Vagina (tissue), 2 donors: Measurements from ENCODE around the gene NT5DC2.

Source experiments
- POLR2A ChIP-seq, 2 donors: fragments of 450-650 bp; IDR thresholded peaks; one replicate each; pipeline ENCODE4 v1.6.1; 2017; ENCODE audit warnings: antibody characterized with exemption in 2 of 2, mild to moderate bottlenecking in 2 of 2, moderate library complexity in 2 of 2
- POLR2AphosphoS5 ChIP-seq, 2 donors: sonication (generic); formaldehyde crosslinking; IDR thresholded peaks; one replicate each; pipeline ENCODE4 v1.9.0; 2017; ENCODE audit warnings: antibody characterized with exemption in 2 of 2, mild to moderate bottlenecking in 2 of 2, low read depth in 1 of 2; ENCODE audit not compliant: insufficient read depth in 1 of 2
- TF ChIP-seq, protein P1 (sequence below), 3 experiments: fragments of 450-650 bp in 2 of 3; fragments of 200-600 bp in 1 of 3; sonication (generic) in 1 of 3; IDR thresholded peaks; one replicate each; pipeline ENCODE4 v1.5.1; 2017 to 2019; ENCODE audit warnings: antibody characterized with exemption in 3 of 3, mild to moderate bottlenecking in 2 of 3, moderate library complexity in 2 of 3

- TF ChIP-seq POLR2A (IDR thresholded peaks at IDR 0.05) (no peak), POLR2AphosphoS5 (IDR thresholded peaks at IDR 0.05; ENCODE audit: insufficient read depth in 1 of 2, low read depth in 1 of 2) (no peak)
- TF ChIP-seq, protein P1, sequence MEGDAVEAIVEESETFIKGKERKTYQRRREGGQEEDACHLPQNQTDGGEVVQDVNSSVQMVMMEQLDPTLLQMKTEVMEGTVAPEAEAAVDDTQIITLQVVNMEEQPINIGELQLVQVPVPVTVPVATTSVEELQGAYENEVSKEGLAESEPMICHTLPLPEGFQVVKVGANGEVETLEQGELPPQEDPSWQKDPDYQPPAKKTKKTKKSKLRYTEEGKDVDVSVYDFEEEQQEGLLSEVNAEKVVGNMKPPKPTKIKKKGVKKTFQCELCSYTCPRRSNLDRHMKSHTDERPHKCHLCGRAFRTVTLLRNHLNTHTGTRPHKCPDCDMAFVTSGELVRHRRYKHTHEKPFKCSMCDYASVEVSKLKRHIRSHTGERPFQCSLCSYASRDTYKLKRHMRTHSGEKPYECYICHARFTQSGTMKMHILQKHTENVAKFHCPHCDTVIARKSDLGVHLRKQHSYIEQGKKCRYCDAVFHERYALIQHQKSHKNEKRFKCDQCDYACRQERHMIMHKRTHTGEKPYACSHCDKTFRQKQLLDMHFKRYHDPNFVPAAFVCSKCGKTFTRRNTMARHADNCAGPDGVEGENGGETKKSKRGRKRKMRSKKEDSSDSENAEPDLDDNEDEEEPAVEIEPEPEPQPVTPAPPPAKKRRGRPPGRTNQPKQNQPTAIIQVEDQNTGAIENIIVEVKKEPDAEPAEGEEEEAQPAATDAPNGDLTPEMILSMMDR (IDR thresholded peaks at IDR 0.05): no peak
These were observed 18.5 kb downstream of the NT5DC2 start for GRCh38 chr3:52515192-52515591.
